Glomerular endothelial cell (primary cell): ENCODE measurements around the gene FAHD2A. TPM values are rescaled to one million over a fixed set of nuclear protein-coding genes. Genes with fewer than 3 reads are reported as not detected.
"Not testable (repeated sequence)": the region's sequence is repeated elsewhere in the genome, so short reads cannot be mapped to it uniquely, and the experiment has no call there.

Experiments
- DNase-seq: peaks from one replicate; pipeline ENCODE4 v3.0.0-alpha.2; 2011; ENCODE audit warnings: low read depth, low spot score; ENCODE audit errors: extremely low read depth
- total RNA-seq: library from RNA; depleted of rRNA; stranded (reverse); fragments of >200 nt; gene quantifications from 2 replicates; pipeline ENCODE4 v1.2.3, GENCODE V29; 2015

Gene FAHD2A
- total RNA-seq, 1 donor from 2014 or later: 25.7 TPM

DNA sequence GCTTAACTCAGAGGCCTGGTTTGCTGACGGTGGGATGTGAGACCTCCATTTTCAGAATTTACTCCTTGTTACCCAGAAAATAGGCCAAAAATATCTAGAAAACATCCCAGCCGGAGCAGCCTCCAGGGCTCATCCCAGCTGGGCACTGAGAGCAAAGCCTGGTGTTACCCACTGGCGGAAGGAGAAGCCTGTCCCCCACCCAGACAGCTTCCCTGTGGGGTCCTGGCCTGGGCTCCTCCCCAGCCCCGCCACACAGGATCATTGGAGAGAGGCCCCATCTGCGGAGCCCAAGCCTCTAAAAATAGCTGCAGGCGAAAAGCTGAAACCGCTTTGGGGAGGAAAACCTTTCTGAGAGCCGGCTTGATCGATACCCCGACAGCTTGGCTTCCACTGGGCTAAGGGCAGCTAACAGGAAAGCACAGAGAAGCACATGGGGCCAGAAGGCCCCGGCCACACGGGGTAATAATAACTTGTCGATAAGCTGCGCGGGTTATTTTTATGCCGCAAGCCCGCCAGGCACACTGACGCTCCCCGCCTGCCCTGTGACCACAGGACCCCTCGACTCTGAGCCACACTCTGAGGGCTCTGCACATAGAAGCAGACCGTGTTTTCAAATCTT, 26.9 kb upstream of the FAHD2A start:
- no peak for DNase-seq

DNA sequence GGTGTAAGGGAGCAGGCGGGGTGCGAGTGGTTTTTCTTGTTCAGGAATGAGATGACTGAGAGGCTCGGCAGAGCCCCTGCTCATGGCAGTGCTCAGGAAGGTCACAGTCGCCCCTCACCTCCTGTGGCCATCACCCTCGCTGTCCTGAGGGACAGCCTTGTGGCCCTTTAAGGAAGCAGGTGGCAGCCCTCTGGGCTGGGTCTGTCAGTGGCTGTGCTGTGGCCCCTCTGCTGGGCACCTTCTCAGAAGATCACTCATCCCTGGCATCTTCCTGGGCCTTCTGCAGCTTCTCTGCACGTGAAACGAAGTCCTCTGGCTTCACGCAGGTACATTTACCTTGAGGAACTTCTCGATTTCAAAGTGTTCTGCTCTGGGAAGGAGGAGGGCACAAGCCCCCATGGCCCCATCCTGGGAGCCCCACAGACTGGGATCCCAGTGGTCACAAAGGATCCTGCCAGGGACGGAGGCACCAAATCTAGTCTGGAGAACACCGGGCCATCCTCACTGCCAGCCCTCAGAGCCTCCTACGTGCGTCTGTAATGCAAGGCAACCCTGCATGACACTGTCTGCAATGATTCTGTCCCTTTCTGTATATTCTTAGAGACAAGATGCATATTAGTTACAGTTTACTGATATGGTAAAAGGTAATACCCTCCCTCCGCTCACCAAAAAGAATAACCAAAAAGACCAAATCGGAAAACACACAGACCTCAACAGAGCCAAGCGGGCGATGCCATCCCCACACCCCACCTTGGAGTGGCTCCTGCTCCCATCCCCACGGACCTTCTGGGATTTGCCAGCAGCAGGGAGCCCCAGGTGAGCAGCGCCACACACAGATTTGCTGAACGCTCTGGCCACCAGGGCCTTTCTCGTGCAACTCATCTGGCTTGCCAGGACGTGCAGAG, 25.9 kb upstream of the FAHD2A start:
- no peak for DNase-seq

DNA sequence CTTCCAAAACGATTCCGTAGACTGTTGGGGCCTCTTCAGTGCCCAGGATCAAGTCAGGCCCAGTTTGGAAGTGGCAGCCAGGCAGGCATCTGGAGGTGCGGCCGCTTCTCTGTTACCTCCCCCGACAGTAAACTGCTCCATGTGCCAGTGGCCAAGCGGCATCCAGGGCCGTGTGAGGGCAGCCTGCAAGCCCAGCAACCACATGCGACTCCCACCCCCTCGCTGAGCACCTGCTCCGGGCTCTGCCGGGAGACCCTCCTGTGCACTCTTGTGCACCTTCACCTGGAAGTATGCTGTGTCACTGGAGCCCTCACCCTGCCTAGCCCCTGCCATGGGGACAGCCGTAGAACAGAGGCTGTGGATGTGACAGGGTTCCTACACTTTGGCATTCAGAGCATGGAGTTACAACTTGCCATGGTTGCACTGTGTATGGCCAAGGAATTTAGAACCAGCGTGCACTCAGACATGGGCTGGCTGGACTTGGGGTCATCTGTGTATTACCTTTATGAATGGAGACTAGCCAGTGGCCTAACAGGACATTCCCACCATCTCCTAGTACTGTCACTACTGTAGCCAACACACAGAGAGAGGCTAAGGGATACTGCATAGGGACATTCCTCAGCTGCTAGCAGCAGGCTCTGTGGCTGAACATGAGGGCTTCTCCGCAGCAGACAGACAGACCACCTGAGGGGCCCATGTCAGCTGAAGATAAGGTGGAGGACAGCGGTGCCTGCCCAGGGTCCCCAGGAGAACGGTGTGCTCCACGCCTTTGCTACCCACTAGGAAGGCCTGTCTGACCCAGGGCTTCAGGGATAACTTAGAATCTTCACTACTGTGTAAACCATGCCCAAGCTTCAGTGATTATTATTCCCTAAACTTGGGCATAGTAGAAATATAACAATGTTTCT, 25.0 kb upstream of the FAHD2A start:
- DNase-seq: no peak

DNA sequence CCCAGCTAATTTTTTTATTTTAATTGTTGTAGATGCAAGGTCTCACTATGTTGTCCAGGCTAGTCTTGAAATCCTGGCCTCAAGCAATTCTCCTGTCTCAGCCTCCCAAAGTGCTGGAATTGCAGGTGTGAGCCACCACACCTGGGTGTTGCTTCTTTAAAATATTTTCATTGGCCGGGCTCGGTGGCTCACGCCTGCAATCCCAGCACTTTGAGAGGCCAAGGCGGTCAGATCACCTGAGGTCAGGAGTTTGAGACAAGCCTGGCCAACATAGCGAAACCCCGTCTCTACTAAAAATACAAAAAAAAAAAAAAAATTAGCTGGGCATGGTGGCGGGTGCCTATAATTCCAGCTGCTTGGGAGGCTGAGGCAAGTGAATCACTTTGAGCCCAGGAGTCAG, 24.2 kb upstream of the FAHD2A start:
- DNase-seq: not testable (repeated sequence)

DNA sequence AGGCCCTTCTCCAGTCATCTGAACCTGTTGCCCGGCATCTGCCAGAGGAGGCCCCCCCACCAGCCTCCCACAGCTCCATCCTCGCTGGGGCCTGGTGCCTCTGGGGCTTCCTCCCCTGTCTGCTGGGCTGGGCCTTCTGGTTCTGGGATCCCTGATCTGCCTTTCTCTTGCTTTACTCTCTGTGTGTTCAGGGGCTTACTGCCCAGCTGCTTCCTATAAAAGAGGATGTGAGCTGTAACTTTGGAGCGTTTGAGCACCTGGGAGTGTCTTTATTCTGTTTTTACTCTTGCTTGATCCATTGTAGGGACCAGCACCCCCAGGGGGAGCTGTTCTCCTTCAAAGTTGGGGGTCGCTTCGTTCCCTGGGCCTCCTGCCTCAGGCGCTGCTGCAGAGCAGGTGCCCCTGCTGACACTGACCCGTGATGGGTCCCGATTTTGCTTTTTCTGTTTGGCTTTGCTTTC, 23.1 kb upstream of the FAHD2A start:
- no peak for DNase-seq

DNA sequence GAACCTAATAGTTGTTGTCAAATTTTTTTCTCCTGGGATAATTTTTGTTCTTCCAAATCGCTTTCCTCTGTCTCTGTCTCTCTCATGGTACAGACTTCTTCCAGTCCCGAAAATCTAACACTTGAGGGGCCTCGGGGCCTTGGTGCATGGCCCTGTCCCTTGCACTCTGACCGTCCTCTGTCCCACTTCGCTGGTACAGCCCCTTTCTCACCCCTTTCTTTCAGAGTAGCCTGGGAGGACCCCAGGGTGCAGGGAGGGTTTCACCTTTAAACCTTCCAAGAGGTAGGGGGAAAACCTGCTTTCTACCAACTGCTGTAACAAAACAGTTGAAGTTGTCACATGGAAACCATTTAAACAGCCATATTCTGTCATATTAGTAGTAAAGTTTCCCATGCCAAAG, 22.2 kb upstream of the FAHD2A start:
- DNase-seq: no peak

DNA sequence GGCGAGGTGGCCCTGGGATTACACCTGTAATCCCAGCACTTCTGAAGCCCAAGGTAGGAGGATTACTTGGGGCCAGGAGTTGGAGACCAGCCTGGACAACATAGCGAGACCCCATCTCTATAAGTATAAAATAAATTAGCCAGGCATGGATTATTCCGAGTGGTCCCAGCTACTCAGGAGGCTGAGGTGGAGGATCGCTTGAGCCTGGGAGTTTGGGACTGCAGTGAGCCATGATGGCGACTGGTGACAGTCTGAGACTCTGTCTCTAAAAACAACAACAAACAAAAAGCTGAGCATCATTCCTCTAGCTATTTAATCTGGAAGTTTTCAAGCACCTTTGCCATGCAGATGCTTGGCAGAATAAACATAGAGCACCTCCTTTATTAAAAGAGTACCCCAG, 21.8 kb upstream of the FAHD2A start:
- DNase-seq: no peak

DNA sequence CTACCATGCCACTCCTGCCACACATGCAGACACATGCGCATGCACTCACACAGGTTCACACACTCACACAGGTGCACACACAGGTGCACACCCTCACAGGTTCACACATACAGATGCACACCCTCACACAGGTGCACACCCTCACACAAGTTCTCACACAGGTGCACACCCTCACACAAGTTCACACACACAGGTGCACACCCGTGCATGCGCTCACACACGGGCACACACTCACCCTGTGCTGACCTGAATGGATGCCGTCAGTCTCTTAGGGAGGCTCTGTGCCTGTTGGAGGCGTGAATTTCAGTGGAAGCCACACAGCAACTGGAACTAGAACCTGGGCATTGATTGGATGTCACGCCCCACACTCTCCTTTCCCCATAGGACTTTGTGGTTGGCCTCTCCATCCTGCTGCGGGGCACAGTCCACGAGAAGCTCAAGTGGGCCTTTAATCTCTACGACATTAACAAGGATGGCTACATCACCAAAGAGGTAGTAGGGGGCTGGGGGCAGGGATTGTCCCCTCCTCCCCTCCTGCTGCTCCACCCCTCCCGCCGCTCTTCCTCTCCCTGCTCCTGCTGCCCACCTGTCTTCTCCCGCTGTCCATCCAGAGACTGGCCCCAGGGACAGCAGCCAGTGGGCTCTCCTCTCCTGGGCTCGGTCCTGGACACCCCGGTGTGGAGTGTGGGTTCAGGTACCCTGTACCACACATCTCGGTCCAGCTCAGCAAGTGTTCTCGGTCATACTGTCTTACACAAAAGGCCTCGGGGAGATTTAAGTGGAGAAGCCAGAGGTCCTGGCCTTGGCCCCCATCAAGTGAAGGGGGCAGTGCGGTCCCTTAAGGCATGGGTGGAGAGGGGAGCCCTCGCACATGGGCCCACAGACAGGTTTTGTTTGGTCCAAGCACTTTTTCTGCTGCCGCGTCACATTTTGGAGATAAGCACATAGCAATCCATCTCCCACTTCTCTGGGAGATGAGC, 21.0 kb upstream of the FAHD2A start:
- DNase-seq: no peak

DNA sequence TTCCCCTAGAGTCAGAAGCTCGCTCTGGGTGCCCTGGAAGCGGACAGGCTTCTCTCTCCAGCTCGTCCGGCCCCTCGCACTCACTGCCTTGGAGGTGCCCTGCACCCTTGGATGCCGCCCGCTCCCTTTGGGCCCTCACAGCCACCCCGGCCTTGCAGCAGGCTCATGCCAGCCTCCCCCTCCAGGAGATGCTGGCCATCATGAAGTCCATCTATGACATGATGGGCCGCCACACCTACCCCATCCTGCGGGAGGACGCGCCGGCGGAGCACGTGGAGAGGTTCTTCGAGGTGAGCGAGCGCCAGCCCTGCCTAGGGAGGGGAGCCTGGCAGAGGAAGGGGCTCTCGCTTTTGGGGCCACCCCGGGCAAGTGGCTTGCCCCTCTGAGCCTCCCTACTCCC, 20.3 kb upstream of the FAHD2A start:
- no peak for DNase-seq

DNA sequence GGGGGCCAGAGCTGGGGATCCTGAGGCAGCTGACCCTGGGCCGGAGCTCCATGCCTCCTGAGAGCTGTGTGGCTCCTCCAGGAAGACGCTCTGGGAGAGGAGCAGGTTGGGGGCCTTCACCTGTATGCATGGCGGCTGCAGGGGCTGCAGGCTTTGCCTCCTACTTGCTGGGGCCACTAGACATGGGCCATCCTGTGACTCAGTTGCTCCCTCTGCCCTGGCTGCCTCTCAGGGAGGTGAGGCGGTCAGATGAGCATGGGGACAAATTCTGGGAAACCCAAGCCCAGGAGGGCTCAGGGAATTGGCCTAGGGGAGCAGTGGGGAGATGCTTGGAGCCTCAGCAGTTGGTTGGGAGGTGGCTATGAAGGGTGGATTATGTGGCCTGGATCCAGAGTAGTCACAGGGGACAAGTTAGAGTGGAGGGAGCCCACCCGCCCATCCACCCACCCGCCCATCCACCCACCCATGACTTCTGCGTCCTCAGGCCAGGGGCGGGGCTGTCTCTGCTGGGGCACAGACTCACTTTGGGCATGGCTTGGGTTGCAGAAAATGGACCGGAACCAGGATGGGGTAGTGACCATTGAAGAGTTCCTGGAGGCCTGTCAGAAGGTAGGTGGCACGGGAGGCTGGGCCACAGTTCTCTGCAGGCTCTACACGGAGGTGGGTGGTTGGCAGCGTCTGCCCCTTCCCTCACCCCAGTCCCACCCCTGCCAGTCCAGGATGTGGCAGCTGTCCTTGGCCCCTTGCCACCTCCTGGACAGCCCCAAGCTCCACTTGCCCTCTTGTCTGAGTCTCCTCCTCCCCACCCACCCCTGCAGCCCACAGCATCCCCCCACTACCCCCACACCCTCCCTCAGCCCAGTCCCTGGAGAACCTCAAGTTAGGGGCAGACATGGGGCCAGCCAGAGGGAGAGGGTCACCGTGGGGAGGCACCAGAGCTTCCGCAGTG, 19.5 kb upstream of the FAHD2A start:
- DNase-seq: no peak

DNA sequence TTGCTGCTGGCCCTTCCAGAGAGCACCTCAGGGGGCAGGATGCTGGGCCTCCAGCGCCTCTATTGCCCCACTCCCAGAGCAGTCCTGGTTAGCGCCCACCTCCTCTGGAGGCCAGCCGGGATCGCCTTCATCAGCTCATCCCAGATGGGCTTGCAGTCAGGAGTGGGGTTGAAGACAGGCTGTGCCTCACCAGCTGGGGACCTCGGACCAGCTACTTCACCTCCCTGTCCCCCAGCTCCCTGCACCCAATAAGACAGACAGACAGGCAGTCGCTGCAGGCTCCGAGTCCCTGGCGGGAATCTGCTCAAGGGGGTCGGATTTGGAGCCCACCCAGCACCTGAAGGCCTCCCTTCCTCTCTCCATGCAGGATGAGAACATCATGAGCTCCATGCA, 18.9 kb upstream of the FAHD2A start:
- no peak for DNase-seq

DNA sequence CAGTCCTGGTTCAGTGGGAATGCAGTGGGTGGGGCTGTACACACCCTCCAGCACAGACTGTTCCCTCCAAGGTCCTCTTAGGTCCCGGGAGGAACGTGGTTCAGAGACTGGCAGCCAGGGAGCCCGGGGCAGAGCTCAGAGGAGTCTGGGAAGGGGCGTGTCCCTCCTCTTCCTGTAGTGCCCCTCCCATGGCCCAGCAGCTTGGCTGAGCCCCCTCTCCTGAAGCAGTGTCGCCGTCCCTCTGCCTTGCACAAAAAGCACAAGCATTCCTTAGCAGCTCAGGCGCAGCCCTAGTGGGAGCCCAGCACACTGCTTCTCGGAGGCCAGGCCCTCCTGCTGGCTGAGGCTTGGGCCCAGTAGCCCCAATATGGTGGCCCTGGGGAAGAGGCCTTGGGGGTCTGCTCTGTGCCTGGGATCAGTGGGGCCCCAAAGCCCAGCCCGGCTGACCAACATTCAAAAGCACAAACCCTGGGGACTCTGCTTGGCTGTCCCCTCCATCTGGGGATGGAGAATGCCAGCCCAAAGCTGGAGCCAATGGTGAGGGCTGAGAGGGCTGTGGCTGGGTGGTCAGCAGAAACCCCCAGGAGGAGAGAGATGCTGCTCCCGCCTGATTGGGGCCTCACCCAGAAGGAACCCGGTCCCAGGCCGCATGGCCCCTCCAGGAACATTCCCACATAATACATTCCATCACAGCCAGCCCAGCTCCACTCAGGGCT, 17.5 kb upstream of the FAHD2A start:
- DNase-seq: no peak

DNA sequence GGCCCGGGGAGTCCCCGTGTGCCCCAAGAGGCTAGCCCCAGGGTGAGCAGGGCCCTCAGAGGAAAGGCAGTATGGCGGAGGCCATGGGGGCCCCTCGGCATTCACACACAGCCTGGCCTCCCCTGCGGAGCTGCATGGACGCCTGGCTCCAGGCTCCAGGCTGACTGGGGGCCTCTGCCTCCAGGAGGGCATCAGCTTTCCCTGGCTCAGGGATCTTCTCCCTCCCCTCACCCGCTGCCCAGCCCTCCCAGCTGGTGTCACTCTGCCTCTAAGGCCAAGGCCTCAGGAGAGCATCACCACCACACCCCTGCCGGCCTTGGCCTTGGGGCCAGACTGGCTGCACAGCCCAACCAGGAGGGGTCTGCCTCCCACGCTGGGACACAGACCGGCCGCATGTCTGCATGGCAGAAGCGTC, 16.9 kb upstream of the FAHD2A start:
- DNase-seq: no peak

DNA sequence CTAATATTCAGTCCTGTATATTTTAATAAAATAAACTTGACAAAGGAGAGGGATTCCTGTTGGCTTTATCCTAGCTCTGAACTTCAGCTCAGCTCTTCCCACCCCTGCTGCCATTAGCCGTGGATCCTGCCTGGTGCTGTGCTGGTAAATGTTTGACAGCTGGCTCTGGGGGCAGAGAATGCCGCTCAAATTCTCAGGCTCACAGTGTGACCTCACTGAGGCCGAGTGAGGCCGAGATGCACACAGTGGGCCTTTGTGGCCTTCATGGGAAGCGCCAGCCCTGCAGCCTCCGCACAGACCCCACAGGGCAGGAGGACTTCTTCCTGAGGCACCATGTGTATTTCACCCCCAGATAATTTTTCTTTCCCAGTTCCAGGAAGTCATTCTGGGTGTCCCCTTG, 16.5 kb upstream of the FAHD2A start:
- DNase-seq: no peak

DNA sequence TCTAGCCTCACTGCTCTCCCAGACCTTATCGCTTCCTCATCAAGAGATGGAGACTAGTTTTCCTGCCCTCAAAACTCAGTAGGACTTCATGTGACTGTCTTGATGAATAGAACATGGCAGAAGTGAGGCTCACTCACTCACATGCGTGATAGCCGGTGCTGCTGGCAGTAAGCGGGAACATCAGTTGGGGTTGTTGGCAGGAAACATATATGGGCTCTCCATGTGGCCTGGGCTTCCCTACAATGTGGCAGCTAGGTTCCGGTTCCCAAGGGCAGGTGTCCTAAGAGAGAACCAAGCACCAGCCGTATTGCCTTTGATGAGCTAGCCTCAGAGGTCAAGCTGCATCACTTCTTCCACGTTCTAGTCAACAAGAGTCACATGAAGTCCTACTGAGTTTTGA, 15.2 kb upstream of the FAHD2A start:
- DNase-seq: no peak

DNA sequence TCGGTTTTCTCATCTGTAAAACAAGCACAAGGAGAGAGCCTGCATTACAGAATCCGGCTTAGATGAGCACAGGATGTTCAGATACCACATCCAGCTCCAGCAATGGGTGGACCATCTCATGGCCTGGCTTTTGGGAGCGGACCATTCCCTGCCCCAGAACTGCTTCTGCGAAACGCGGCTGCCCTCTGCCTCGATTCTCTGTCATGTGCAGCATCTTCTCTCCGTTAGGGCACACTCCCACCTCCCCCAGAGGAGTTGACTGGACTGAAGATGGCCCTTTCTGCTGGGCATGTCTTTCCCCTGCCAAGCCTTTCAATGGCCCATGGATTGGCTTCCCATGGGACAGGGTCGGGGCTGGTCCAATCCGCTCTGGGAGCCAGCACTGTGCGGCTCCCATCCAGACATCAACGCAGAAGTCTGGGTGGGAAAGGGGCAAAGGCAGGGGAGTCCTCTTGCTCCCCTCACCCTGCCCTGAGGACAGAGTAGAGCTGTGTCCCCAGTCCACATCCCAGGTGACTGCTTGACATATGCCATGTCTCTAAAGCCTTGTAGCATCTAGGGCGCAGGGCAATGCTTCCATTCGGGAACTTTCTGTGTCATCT, 14.3 kb upstream of the FAHD2A start:
- DNase-seq: no peak

DNA sequence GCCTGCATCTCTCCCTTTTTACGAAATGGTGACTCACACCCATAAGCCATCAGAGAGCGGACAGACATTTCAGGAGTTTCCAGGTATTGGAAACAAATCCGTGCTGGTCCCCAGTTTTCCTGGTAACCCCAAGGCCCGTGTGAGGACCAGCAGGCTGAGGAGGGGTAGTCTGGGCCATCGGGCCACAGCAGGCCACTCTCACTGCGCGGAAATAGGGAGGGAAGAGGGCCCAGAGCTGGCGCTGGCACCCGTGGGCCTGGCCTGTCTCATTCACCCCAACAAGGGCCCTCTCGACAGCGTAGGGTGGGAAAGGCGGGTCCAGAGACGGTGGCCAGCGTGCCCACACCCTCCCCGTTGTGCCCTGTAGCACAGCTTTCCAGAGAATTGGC, 13.7 kb upstream of the FAHD2A start:
- no peak for DNase-seq
